Osteoblast (primary cell): Measurements from ENCODE around the gene SHC1. TPM values are rescaled to one million over a fixed set of nuclear protein-coding genes. Genes with fewer than 3 reads are reported as not detected.
A peak's percentile ranks its signal among the peaks of the same experiment; 100 is the strongest.

Experiments
- DNase-seq: peaks from one replicate; pipeline ENCODE4 v3.0.0; 2011; ENCODE audit warnings: low spot score, mixed read lengths; ENCODE audit not compliant: insufficient read length; ENCODE audit errors: missing footprints
- H2AFZ ChIP-seq: 2 replicates; pipeline ENCODE4 v1.6.0; 2011; ENCODE audit warnings: mild to moderate bottlenecking, low read length
- H3K27ac ChIP-seq: 2 replicates; pipeline ENCODE4 v1.5.1; 2011; ENCODE audit warnings: mild to moderate bottlenecking, low read depth, low read length, moderate library complexity
- H3K27me3 ChIP-seq: 2 replicates; pipeline ENCODE4 v1.6.0; 2012; ENCODE audit warnings: mild to moderate bottlenecking, control low read depth, inconsistent platforms, low read length, moderate library complexity; ENCODE audit not compliant: insufficient read depth
- H3K36me3 ChIP-seq: 2 replicates; pipeline ENCODE4 v1.5.1; 2011; ENCODE audit warnings: mild to moderate bottlenecking, low read length, control low read depth, moderate library complexity; ENCODE audit not compliant: insufficient read depth
- H3K4me1 ChIP-seq: 2 replicates; pipeline ENCODE4 v1.5.1; 2011; ENCODE audit warnings: mild to moderate bottlenecking, low read length, control low read depth, moderate library complexity; ENCODE audit not compliant: insufficient read depth
- H3K4me2 ChIP-seq: 2 replicates; pipeline ENCODE4 v1.6.0; 2011; ENCODE audit warnings: mild to moderate bottlenecking, low read length; ENCODE audit not compliant: insufficient read depth
- H3K4me3 ChIP-seq: fragments of 200-600 bp; sonication (generic); 3 replicates; pipeline ENCODE4 v1.5.1; 2012; ENCODE audit warnings: mild to moderate bottlenecking, low read length, inconsistent platforms; ENCODE audit not compliant: insufficient read depth
- H3K79me2 ChIP-seq: 2 replicates; pipeline ENCODE4 v1.6.0; 2012; ENCODE audit warnings: mild to moderate bottlenecking, low read length, control low read depth, inconsistent platforms; ENCODE audit not compliant: insufficient read depth
- H3K9me3 ChIP-seq: 2 replicates; pipeline ENCODE4 v1.5.1; 2011; ENCODE audit warnings: low read depth, low read length, control low read depth
- H4K20me1 ChIP-seq: 2 replicates; pipeline ENCODE4 v1.6.0; 2012; ENCODE audit warnings: mild to moderate bottlenecking, low read length, control low read depth; ENCODE audit not compliant: insufficient read depth
- total RNA-seq: library from RNA; depleted of rRNA; stranded (reverse); fragments of >200 nt; gene quantifications from 2 replicates; pipeline ENCODE4 v1.2.3, GENCODE V29; 2012
- TF ChIP-seq, protein P1 (sequence below): IDR thresholded peaks from 2 replicates; pipeline ENCODE4 v1.5.1; 2011; ENCODE audit warnings: mild to moderate bottlenecking, low read depth, low read length, moderate library complexity; ENCODE audit errors: extremely low read depth

The SHC1 gene
- total RNA-seq, 1 donor = 230 TPM

DNA sequence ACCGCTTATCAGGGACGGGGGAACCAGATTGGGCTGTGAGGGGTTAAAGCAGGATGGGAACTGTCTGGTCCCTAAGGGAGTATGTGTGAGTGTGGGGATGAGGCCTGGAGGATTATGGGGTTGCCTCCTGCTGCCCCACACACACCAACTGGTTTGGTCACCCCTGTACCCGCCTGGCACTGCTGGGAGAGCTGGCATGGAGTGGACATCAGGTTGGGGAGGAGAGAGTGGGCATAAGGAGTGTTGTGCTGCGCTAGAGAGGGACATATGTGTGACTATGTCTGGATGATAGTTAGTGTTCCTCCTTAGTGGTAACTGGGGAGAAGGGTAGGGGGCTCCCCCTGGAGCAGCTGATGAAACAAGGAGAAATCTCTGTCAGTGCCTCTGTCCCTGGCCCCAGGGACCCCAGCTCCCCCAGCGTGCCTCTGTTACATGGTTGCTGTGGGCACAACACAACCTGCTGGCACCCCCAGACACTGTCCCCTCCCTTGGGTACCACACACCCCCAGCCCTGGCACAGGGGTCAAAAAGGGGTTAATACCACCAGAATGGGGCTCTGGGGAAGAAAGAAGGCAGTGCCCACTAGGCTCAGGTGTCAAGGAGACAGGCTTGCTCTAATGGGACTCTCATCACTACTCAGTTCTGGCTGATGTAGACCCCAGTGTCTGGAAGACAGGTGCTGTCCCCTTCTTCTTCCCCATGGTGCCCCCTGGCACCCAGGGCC lies 34.0 kb upstream of the SHC1 start:
- TF ChIP-seq, protein P1, sequence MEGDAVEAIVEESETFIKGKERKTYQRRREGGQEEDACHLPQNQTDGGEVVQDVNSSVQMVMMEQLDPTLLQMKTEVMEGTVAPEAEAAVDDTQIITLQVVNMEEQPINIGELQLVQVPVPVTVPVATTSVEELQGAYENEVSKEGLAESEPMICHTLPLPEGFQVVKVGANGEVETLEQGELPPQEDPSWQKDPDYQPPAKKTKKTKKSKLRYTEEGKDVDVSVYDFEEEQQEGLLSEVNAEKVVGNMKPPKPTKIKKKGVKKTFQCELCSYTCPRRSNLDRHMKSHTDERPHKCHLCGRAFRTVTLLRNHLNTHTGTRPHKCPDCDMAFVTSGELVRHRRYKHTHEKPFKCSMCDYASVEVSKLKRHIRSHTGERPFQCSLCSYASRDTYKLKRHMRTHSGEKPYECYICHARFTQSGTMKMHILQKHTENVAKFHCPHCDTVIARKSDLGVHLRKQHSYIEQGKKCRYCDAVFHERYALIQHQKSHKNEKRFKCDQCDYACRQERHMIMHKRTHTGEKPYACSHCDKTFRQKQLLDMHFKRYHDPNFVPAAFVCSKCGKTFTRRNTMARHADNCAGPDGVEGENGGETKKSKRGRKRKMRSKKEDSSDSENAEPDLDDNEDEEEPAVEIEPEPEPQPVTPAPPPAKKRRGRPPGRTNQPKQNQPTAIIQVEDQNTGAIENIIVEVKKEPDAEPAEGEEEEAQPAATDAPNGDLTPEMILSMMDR = no peak
- Histone ChIP-seq H3K27me3 (no peaks in the 10 kb centered on the region), H3K4me1 (peaks cover 34% of the 10 kb centered on the region), H4K20me1 (peaks cover 28% of the 10 kb centered on the region), H2AFZ (no peak overlapping the region), H3K27ac (peak overlapping the region; percentile 58), H3K4me2 (peak overlapping the region; percentile 76), H3K36me3 (no peaks in the 10 kb centered on the region), H3K79me2 (peaks cover 69% of the 10 kb centered on the region), H3K9me3 (no peaks in the 10 kb centered on the region), H3K4me3 (peak overlapping the region; percentile 89)
- peak; percentile 59 for DNase-seq

DNA sequence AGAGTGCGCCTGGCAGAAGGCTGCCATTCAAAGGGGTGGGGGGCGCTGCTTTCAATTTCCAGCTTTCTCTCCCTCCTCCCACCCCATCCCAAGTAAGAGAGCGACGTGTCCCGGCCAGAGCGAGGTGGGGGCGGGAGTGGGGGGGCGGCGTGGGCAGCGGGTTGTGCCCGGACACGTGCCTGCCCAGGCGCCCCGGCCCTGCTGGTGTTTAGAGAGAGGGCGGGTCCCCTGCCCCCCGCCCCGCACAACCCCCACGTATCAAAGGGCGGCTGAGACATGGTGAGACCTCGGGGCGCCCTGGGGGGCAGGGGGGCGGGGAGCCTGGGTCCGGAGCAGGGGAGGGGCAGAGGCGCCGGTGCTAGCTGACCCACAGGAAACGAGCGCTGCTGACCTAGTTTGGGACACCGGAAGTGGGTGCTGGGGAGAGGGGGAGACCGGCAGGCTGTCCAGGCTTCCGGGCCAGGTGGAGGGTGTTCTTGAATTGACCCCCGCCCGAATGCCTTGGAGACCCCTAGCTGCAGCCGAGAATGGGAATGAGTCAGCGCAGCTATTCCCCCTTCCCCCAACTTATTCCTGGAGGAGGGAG lies 33.3 kb upstream of the SHC1 start:
- peaks cover 62% of the 10 kb centered on the region for H3K79me2 ChIP-seq
- DNase-seq = peak; percentile 90
- TF ChIP-seq, protein P1 = no peak
- peak overlapping the region; percentile 72 for H3K27ac ChIP-seq
- H3K4me2 ChIP-seq = peak overlapping the region; percentile 76
- H3K36me3 ChIP-seq = no peaks in the 10 kb centered on the region
- peaks cover 28% of the 10 kb centered on the region for H4K20me1 ChIP-seq
- no peaks in the 10 kb centered on the region for H3K27me3 ChIP-seq
- peak overlapping the region; percentile 89 for H3K4me3 ChIP-seq
- no peaks in the 10 kb centered on the region for H3K9me3 ChIP-seq
- H3K4me1 ChIP-seq = peaks cover 38% of the 10 kb centered on the region
- H2AFZ ChIP-seq = peak overlapping the region; percentile 62

DNA sequence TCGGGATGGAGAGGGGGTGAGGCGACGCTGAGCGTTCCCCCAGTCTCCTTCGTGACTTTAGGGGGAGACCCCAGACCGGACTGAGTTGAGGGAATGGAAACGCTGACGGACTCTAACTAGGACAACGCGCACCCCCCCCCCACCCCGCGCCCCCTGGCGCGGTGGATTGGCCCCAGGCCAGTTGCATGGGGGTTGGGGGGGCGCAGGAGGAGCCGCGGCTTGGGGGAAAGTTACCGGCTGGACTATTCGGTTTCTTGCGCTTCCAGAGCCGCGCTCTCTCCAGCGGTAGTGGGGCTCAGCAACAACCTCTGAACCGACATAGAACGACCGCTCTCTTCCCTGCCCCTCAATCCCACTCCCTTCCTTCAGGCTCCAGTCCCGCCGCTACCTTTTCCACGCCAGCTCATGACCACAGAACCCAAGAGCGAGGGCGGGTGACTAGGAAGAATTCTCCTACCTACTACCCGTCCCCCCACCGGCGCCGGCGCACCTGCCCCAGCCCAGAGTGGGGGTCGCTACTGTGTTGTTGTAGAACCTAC lies 32.7 kb upstream of the SHC1 start:
- H3K79me2 ChIP-seq = peaks cover 57% of the 10 kb centered on the region
- TF ChIP-seq, protein P1 = no peak
- H4K20me1 ChIP-seq = peaks cover 26% of the 10 kb centered on the region
- no peaks in the 10 kb centered on the region for H3K27me3 ChIP-seq
- peaks cover 40% of the 10 kb centered on the region for H3K4me1 ChIP-seq
- H2AFZ ChIP-seq = peak overlapping the region; percentile 62
- no peaks in the 10 kb centered on the region for H3K36me3 ChIP-seq
- peak overlapping the region; percentile 89 for H3K4me3 ChIP-seq
- H3K9me3 ChIP-seq = no peaks in the 10 kb centered on the region
- peak overlapping the region; percentile 72 for H3K27ac ChIP-seq
- DNase-seq = peak; percentile 77
- H3K4me2 ChIP-seq = peak overlapping the region; percentile 76
